Fibroblast of lung (primary cell): ENCODE data around the gene CTRB1. TPM values are rescaled to one million over a fixed set of nuclear protein-coding genes. Genes with fewer than 3 reads are reported as not detected.
"Not testable (repeated sequence)": the region's sequence is repeated elsewhere in the genome, so short reads cannot be mapped to it uniquely, and the experiment has no call there.

Experiments used
- DNase-seq, 2 donors: peaks; one replicate each; pipeline versions ENCODE4 v3.0.0 to v3.0.0-alpha.2; 2010; ENCODE audit warnings: low read depth in 2 of 2
- H2AFZ ChIP-seq: 2 replicates; pipeline ENCODE4 v1.5.1; 2012; ENCODE audit warnings: low read length, control low read depth, inconsistent platforms
- H3K27ac ChIP-seq: 2 replicates; pipeline ENCODE4 v1.5.1; 2011; ENCODE audit warnings: low read length, control low read depth; ENCODE audit not compliant: insufficient read depth
- H3K27me3 ChIP-seq: 2 replicates; pipeline ENCODE4 v1.5.1; 2011; ENCODE audit warnings: mild to moderate bottlenecking, low read length; ENCODE audit not compliant: control insufficient read depth, insufficient read depth
- H3K36me3 ChIP-seq: 2 replicates; pipeline ENCODE4 v1.5.1; 2011; ENCODE audit warnings: low read length; ENCODE audit not compliant: control insufficient read depth, insufficient read depth
- H3K4me1 ChIP-seq: 2 replicates; pipeline ENCODE4 v1.5.1; 2011; ENCODE audit warnings: low read length; ENCODE audit not compliant: control insufficient read depth, insufficient read depth; ENCODE audit errors: extremely low read depth
- H3K4me2 ChIP-seq: 2 replicates; pipeline ENCODE4 v1.5.1; 2011; ENCODE audit warnings: low read length, control low read depth; ENCODE audit not compliant: insufficient read depth; ENCODE audit errors: extremely low read depth
- H3K4me3 ChIP-seq, 4 experiments: fragments of 200-600 bp in 1 of 4; sonication (generic) in 1 of 4; replicated peaks in 1 of 4; 2 replicates each; pipeline ENCODE4 v1.5.1; 2011 to 2016; ENCODE audit warnings: low read length in 4 of 4, low read depth in 3 of 4, mild to moderate bottlenecking in 3 of 4, control low read depth in 2 of 4, inconsistent platforms in 1 of 4, mixed read lengths in 1 of 4; ENCODE audit not compliant: insufficient read depth in 1 of 4; ENCODE audit errors: control extremely low read depth in 1 of 4
- H3K79me2 ChIP-seq: 2 replicates; pipeline ENCODE4 v1.5.1; 2012; ENCODE audit warnings: mild to moderate bottlenecking, low read length, inconsistent platforms; ENCODE audit not compliant: control insufficient read depth, insufficient read depth
- H3K9ac ChIP-seq: 2 replicates; pipeline ENCODE4 v1.5.1; 2011; ENCODE audit warnings: mild to moderate bottlenecking, low read length, control low read depth; ENCODE audit not compliant: insufficient read depth
- H3K9me3 ChIP-seq: 2 replicates; pipeline ENCODE4 v1.5.1; 2012; ENCODE audit warnings: low read depth, low read length; ENCODE audit not compliant: control insufficient read depth, insufficient read depth
- H4K20me1 ChIP-seq: 2 replicates; pipeline ENCODE4 v1.5.1; 2011; ENCODE audit warnings: low read length; ENCODE audit not compliant: control insufficient read depth, insufficient read depth; ENCODE audit errors: extremely low read depth
- CTCF ChIP-seq, 2 donors: IDR thresholded peaks in 1 of 2; conservative IDR thresholded peaks in 1 of 2; 1 replicate in 1 of 2; 2 replicates in 1 of 2; pipeline ENCODE4 v1.5.1; 2011 to 2012; ENCODE audit warnings: low read length in 2 of 2, control low read depth in 1 of 2, inconsistent platforms in 1 of 2, low read depth in 1 of 2, mild to moderate bottlenecking in 1 of 2
- EZH2 ChIP-seq: IDR thresholded peaks from 2 replicates; pipeline ENCODE4 v1.5.1; 2012; ENCODE audit warnings: low read length, control low read depth, mild to moderate bottlenecking; ENCODE audit errors: missing control alignments
- polyA plus RNA-seq, 2 donors: library from polyadenylated mRNA; depleted of rRNA in 1 of 2; stranded (reverse) in 1 of 2; unstranded in 1 of 2; fragments of >200 nt; gene quantifications; 2 replicates each; pipeline ENCODE4 v1.2.1, GENCODE V29; 2011 to 2012; ENCODE audit warnings: missing spikeins in 1 of 2
- total RNA-seq: library from RNA; depleted of rRNA; stranded (reverse); fragments of >200 nt; gene quantifications from 2 replicates; pipeline ENCODE4 v1.2.1, GENCODE V29; 2014

Gene CTRB1
- total and polyA plus RNA-seq, 2 donors (not counting 1 experiment from before 2014, with no cell fraction given), result not detected

- no peaks in the 10 kb centered on the region for H3K9me3 ChIP-seq
- no peak overlapping the region for H3K4me3 ChIP-seq
- H3K4me1 ChIP-seq, result peaks cover 65% of the 10 kb centered on the region
- TF ChIP-seq CTCF (conservative IDR thresholded peaks at IDR 0.05 in 1 of 2, IDR thresholded peaks at IDR 0.05 in 1 of 2; ENCODE audit: low read depth in 1 of 2, low read length in 2 of 2) (no peak), EZH2 (no peak)
- peak overlapping the region; percentile 77 for H3K9ac ChIP-seq
- H3K79me2 ChIP-seq, result peaks cover 100% of the 10 kb centered on the region
- no peaks in the 10 kb centered on the region for H3K27me3 ChIP-seq
- no peak overlapping the region for H2AFZ ChIP-seq
- H3K36me3 ChIP-seq, result peaks cover 64% of the 10 kb centered on the region
- DNase-seq, result no peak
- peak overlapping the region; percentile 2 for H3K4me2 ChIP-seq
- no peaks in the 10 kb centered on the region for H4K20me1 ChIP-seq
- peak overlapping the region; percentile 94 for H3K27ac ChIP-seq
These were observed 20.8 kb downstream of the CTRB1 start for GRCh38 chr16:75239542-75240122.

DNA sequence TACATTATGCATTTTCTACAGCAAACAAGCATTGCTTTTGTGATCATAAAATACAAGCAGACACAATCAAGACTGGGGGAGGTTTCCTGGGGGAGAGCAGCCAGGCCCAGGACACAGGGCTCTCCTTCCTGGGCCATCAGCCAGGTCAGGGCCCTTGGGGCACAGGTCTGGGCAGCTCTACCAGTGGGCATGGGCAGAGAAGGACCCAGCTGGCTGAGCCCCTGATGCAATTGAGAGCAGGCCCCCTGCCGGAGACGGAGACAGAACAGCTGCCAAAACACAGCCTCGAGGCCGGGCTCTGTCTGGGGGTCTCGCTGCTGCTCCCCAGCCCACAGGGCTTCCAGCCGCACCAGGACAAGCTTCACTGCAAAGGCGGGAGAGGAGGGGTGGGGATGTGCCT lies 21.8 kb downstream of the CTRB1 start:
- H3K36me3 ChIP-seq, result peaks cover 54% of the 10 kb centered on the region
- H3K4me3 ChIP-seq, H3K27ac ChIP-seq, H3K9ac ChIP-seq, H3K4me2 ChIP-seq, DNase-seq, H2AFZ ChIP-seq, H4K20me1 ChIP-seq, H3K27me3 ChIP-seq, H3K9me3 ChIP-seq: not testable (repeated sequence)
- peaks cover 70% of the 10 kb centered on the region for H3K4me1 ChIP-seq
- peaks cover 97% of the 10 kb centered on the region for H3K79me2 ChIP-seq
- TF ChIP-seq CTCF (conservative IDR thresholded peaks at IDR 0.05 in 1 of 2, IDR thresholded peaks at IDR 0.05 in 1 of 2; ENCODE audit: low read depth in 1 of 2, low read length in 2 of 2), result peak in 1 of 2 donors; percentile 8

- no peaks in the 10 kb centered on the region for H3K27me3 ChIP-seq
- no peak for DNase-seq
- no peak overlapping the region for H3K4me3 ChIP-seq
- peaks cover 78% of the 10 kb centered on the region for H3K4me1 ChIP-seq
- no peaks in the 10 kb centered on the region for H3K9me3 ChIP-seq
- no peak overlapping the region for H2AFZ ChIP-seq
- H3K79me2 ChIP-seq, result peaks cover 95% of the 10 kb centered on the region
- peaks cover 47% of the 10 kb centered on the region for H3K36me3 ChIP-seq
- no peak overlapping the region for H3K9ac ChIP-seq
- H3K4me2 ChIP-seq, result no peak overlapping the region
- TF ChIP-seq EZH2, result no peak
- no peak for TF ChIP-seq CTCF (conservative IDR thresholded peaks at IDR 0.05 in 1 of 2, IDR thresholded peaks at IDR 0.05 in 1 of 2; ENCODE audit: low read depth in 1 of 2, low read length in 2 of 2)
- H3K27ac ChIP-seq, result no peak overlapping the region
- H4K20me1 ChIP-seq, result no peaks in the 10 kb centered on the region
These were observed 22.6 kb downstream of the CTRB1 start for GRCh38 chr16:75241412-75241811.
